ENCODE data around the gene PKIG.

The PKIG gene

DNA sequence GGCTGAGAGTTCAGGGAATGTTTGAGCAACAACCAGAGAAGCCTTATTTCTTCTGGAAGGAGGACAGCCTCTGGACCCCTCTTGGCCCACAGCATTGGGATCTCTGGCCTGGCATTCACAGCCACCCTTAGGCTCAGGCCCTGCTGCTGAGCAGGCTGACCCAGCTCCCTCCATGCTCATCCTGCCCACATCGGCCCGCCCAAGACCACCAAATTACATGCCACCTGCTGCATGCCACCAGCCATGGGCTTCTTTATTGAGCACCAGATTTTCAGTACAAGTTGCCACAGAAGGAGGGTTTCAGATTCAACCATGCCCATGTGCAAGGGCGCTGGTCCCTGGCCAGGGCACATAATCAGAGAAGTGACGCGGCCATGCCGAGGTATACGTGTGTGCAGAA is 36.9 kb downstream of the PKIG start:
- no peak for DNase-seq (ENCODE audit: low spot score)

DNA sequence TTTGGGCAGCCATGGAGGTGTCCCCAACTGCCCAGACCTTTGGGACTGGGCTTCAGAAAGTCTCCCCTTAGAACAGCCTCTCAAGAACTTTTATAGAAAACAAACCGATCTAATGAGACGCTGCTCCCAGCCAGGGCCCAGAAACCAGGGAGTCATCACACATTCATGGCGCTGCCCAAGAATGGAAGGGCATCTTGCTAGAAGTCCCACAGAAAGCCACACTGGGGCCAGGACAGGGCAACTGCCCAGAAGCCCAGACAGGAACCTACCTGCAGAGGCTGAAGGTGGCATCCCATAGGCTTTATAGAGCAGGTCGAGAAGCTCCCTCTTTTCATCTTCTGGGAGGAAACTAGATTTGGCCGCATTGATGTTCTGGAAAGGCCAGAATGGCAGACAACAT is 37.7 kb downstream of the PKIG start:
- DNase-seq (ENCODE audit: low spot score) = no peak

DNA sequence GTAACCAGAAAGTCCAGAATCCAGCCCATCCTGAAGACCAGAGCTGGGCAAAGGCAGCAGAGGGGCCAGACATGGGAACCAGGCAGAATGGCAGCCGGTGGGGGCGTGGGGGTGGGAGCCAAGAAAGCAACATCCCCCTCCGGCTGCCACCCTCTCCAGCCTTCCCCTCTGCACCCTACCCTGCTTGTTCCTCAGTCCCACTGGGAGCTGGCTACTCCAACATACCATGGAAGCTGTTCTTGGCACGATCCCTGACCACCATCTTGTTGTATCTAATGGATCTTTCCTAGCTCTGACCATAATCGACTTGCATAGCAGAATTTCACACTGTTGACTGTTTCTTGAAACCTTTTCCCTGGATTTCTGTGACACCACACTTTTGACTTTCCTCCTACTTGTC is 38.9 kb downstream of the PKIG start:
- DNase-seq (ENCODE audit: low spot score) = no peak

DNA sequence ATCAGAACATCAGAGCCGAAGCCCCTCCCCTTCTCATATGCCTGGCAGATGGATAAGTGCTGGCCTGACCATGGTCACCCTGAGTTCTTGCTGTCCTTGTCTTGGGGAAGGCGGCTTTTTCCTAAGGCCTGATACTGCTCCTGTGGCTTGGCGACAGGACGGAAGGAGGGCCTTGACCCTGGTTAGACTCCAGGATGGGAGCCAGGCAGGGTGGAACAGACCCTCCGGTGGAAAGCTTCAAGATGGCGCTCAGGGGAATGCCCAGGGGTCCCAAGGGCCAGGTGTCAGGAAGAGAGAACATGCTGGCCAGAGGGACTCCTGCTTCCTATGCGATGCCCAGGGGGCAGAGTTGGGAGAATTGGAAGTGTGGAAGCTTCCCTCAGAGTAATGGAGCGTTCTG is 39.6 kb downstream of the PKIG start:
- DNase-seq (ENCODE audit: low spot score) = no peak

DNA sequence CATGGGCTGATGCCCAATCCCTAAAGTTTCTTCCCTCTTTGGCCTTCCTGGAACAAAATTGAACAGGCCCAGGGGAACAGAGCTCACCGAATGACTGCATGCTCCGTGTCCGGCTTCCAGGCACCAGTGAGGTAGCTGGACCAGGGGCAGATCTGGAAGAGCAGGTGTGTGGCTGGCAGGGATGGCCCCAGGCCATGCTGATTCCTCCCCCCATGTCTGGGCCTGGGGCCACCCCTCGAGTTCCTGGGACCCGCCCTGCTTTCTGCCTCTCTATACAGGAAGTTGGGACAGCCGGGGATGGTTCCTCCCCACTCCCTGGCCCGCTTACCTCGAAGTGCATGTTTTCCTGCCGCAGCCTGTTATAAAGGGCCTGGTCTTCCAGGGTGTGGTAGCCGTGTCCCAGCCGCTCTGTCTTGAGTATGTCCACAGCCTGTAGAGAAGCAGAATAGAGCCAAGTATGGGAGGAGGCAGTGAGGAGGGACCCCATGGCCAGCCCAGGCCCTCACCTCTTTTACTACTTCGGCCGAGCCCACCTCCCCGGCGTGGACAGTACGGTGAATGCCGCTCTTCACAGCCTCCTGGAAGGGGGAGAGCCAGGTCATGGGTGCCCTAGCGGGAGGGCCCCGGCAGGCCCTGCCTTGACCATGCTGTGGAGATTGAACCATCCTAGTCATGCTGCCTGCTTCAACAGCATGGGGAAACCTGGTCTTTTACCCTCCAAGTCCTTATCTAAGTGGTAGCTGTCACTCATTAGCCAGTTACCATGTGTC is 40.3 kb downstream of the PKIG start:
- DNase-seq (ENCODE audit: low spot score) = no peak

DNA sequence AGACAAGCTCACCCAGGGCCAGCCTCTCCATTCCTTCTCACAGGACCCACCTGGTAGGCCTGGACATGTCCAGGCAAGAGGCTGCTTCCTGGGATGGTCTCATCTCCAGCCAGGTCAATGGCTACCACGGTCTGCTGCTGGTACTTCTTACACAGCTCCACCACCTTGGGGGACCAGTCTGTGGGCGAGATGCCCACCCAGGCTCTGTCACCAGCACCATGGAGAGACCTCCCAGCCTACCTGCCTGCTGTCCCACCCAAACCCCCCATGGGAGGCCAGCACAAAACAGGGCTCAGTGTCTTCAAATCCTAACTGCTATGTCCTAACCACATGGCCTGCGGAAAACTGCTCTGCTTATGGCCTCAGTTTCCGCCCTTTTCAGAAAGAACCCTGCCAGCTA is 41.8 kb downstream of the PKIG start:
- DNase-seq (ENCODE audit: low spot score) = no peak

DNA sequence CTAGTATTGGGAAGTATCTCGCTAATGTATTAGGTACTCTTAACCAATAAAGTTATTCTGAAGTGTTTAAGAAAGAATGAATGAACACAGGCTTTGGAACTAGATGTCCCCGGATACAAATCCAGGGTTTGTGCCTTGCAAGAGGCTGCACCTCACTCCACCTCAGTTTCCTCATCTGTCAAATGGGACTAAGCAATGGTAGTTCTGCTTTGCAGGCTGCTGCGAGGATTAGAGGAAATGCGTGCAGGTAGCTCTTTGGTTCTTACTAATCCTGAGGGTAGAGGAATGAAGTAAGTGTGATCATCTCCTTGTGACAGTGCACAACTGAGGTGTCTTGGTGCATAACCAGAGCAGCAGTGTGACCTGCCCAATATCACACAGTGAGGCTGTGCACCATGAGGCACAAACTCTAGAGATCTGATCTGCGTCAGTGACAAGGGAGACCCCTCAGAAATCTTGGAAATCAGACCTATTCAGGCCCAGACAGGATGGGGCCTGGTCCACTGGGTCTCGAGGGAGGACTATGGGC is 42.4 kb downstream of the PKIG start:
- DNase-seq (ENCODE audit: low spot score) = no peak

DNA sequence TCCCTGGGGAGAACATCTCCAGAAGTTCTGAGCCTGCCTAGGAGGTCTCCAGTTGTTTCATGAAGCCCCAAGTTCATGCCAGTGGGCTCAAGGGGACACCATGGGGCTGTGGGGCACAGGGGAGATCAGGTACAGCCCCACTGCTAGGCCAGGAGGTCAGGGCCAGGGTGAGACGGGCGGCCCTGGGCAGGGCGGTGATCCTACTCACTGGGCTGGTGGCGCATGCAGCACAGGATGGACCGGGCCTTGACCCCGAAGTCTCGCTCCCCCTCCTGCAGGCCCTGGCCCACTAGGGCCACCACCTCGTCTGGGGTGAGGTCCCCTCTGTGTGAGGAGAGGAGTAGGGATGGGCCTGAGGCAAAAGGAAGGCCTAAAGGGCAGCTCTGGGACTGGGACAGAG is 43.0 kb downstream of the PKIG start:
- no peak for DNase-seq (ENCODE audit: low spot score)

DNA sequence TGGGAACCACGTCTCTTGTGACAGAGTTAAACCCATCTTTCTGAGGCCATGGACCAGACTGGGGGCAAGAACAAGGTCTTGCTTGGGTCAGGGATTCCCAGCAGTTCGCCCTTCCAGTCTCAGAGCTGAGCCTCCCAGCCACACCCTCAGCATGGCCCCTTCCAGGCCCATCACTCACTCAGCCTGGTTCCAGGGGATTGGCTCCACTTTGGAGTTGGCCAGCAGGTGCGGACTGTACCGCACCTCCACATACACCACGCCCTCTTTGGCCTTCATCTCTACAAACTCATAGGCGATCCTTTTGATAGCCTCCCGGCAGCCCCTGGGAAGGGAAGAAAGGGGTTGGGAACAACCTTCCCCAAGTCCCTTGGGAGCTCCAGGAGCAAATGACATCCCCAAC is 43.9 kb downstream of the PKIG start:
- no peak for DNase-seq (ENCODE audit: low spot score)

DNA sequence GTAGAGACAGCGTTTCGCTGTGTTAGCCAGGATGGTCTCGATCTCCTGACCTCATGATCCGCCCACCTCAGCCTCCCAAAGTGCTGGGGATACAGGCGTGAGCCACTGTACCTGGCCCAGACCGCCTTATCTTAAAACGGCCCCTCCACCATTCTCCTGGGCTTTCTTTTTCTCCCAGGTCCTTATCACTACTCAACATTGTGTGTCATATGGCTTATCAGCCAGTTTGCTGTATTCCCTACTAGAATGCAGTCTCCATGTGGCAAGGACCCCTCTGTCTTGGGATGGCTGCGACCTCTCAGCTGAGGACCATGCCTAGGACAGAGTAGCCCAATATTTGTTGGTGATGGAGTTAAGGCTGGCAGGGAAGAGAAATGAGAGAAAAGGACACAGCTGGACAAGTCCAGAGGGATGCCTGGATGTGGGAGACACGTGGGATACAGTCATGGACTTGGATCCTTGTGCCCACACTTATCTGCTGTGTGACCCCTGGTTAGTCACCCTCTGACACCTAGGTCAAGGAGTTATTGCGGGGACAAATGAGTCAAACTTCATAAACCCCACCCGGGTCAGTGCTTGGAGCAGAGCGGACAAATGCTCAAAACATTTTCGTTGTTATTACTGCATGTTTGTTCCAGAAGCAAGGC is 45.1 kb downstream of the PKIG start:
- no peak for DNase-seq (ENCODE audit: low spot score)

DNA sequence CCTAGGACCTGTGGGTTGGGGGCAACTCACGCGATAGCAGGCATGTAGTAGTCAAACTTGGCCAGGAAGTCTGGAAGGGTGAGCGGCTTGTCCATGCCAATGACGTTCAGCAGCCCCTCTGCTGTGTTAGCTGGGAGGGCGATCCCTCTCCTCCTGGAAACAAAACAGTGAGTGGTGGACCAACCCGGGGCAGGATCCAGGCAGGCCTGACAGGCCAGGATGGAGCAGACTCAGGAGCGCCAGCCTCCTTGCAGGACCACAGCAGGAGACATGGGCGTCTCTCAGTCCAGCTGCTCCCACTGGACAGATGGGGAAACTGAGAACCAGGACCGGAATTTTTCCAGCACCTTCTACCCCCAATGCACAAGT is 46.6 kb downstream of the PKIG start:
- DNase-seq (ENCODE audit: low spot score) = no peak

DNA sequence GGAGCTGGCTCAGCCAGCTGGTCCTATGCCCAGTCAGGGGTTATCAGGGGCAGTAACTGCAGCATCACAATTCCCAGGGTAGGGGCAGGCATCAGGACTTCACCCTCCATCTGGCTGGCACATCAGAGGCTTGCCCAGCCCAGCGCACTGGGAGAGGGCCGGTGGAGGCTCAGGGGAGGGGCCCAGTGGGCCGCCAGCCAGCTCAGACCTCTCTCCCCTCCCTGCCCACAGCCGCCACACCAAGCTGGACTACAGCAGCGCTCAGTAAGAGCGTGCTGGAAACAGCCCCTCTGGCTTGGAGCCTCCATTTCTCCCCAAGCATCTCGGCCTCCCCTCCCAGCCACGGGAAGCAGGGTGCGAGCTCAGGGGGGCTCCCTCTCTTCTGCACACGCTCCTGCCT is 47.2 kb downstream of the PKIG start:
- no peak for DNase-seq (ENCODE audit: low spot score)

DNA sequence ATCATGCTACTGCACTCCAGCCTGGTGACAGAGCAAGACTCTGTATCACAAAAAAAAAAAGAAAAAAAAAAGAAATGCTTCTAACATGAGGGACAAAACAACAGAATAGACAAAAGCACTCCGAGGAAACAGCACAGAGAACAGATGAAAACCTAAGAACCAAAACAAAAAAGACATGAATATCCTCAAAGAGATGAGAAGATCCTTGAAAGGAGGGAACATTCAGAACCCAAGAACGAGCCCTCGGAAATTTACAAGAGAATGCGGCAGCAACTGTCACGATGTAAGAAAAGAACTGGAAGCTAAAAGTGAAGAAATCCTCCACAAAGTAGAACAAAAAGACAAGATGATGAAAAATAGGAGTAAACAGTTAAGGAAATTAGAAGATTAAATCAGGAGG is 47.9 kb downstream of the PKIG start:
- DNase-seq (ENCODE audit: low spot score) = no peak

DNA sequence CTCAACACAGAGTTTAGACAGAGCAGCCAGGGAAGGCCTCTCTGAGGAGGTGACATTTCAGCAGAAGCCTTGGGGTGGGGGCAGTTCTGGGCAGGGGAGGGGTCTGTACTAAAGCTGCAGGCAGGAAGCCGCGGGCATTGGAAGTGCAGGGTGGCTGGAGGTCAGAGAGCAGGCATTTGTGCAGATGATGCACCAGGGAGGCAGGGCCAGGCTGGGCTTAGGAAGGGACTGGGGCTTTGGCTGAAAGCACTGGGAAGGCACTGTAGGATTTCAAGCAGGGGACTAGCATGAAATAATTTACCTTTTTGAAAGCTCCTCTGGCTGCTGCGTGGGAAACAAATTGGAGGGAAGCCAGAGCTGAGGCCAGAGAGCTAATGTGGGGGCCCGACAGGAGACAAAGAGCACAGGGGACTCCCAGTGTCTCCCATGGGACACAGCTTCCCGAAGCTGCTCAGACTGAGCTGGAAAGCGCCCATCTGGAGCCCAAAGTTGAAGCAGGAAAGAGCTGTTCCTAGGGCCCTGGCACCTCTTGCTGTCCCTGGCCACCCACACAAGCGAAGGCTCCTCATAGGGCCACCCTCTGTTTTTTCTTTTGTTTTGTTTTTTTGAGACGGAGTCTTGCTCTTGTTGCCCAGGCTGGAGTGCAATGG is 49.8 kb downstream of the PKIG start:
- DNase-seq (ENCODE audit: low spot score) = no peak

DNA sequence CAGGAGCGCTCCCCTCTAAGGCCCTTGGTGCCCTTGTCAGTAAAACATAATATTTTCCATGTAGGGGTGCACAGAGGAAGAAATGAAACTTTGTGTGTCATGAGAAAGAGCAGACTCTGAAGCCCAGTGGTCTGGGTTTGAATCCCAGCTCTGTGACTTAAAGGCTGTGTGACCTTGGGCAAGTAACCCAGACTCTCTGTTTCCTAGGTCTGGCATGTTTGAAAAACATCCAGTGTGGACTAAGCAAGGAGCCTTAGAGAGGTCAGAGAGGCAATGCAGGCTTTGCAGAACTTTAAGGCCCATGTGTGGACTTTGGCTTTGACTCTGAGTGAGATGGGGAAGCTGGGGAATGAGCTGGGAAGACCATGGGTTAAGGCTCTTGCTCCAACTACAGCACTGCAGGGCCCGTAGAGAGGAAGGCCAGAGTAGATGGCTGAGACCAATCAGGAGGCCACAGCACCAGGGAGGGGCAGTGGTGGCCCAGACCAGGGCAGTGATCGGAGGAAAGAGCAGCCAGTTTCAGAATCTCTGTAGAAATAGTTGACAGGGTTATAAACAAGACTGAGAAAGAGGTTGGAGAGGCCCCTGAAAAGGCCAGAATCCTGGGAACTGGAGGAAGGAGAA is 50.9 kb downstream of the PKIG start:
- no peak for DNase-seq (ENCODE audit: low spot score)

DNA sequence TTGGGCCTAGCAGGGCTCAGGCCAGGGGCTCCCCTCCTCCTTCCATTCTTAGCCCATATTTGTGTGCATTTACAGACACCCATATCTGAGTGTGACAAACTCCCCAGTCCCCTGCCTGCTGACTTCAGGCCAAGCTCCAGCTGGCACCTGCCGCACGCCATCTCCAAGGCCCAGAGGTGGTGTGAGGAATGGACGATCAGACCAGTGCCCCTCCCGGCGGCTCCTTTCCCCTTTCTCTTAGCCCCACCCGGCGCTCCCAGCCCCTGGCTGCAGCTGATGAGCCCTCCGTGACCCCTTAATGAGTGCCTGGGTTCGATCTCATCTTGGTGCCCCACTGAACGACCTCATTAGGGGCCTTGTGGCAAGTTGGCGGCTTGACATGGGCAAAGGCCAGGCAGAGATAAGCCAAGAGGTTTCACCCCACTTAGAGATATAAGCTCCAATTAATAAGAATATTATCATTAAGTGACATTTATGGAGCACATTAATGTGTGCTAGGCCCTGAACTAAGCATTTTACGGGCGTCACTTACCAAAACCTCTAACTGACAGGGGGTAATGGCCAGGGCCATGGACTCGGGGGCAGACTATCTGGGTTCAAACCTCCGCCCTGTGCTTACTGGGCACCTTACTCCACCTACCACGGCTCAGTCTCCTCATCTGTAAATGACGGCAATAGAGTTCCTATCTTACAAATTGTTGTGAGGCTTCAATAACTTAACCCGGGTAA is 51.7 kb downstream of the PKIG start:
- no peak for DNase-seq (ENCODE audit: low spot score)

DNA sequence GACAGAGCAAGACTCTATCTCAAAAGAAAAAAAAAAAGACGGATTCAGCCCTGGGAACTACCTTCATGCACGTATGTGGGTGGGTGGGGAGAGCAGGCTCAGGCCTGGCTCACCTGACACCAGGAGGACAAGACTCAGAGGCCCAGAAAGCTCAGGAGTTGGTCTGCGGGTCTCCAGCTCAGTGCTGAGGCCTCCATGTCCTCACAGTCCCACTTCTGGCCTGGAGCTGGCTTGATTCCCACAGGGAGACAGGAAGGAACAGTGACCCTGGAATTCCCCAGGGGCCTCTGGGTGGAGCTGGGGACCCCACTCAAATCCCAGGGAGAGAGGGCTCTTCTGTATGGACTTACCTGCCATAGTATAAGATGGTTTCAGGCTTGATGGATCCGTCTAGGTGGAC is 53.5 kb downstream of the PKIG start:
- no peak for DNase-seq (ENCODE audit: low spot score)

DNA sequence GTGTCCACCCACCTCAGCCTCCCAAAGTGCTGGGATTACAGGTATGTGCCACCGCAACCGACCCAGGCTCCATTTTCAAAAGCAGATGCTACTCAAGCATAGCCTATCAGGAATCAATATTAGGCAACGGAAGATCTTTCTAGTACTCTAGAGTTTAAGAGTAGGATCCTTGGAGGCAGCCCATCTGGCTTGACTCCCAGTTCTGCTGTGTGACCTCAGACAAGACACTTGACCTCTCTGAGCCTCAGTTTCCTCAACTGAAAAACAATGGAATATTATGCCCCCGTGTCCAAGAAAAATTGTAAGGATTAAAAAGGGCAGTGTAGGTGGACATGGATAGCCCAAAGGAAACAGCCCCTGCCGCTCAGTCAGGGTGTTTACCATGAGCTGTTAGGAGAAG is 54.7 kb downstream of the PKIG start:
- DNase-seq (ENCODE audit: low spot score) = no peak

DNA sequence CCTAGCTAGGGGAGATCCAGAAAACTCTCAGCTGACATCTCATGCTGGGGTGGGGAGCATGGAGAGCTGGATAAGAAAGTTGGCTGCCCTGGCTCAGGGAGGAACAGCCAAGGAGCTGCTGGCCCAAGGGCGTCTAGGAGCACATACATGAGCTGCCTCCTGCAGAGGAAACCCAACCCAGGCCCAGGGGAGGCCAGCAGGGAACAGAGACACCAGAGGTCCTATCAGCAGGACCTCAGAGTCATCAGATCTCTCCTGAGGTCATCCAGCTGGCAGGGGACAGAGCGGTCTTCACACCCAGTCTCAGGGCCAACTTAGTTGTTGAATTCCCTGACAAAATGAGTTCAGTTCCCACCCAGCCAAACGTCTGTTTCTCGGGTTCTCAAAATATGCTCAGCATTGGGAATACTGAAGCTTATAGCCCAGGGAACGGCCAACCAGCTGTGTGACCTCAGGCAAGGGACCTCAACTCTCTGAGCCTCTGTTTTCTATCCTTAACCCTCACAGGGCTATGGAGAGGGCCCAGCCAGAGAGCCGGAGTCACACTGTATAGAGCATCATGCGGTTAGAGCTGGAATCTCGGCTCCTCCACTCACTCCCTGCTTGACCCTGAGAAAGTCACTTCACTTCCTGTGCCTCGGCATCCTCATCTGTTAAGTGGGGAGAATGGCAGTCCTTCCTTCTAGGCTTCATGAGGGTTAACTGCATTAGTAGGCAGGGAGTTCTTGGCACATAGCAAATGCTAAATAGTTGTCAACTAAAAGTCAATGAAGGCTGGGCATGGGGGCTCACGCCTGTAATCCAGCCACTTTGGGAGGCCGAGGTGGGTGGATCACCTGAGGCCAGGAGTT is 55.4 kb downstream of the PKIG start:
- DNase-seq (ENCODE audit: low spot score) = no peak

DNA sequence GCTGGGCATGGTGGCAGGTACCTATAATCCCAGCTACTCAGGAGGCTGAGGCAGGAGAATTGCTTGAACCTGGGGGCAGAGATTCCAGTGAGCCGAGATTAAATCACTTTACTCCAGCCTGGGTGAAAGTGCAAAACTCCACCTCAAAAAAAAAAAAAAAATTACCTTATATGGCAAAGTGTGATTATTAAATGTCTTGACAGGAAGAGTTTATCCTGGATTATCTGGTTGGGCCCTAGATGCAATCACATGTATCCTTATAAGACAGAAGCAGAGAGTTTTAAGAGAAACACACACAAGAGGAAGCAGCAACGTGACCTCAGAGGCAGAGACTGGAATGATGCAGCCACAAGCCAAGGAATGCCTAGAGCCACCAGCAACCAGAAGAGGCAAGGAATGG is 58.1 kb downstream of the PKIG start:
- DNase-seq (ENCODE audit: low spot score) = no peak

DNA sequence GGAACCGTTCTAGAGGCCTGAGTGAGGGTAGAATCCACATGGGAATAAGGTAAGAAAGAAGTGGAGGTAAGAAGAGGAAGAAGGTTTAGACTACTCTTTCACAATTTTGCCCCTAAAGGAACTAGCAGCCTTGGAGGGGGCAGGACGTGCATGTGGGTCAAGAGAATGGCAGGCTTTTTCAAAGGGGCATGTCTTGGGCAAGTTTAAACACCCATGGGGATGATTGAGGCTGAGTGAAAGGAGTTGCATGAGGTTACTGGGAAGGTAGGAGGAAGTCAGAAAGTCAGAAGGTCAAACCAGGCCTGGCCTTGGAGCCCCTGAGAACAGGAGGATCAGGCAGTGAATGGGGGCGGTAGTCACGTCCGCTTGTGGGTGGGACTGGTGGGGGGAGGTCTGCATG is 58.9 kb downstream of the PKIG start:
- no peak for DNase-seq (ENCODE audit: low spot score)

Data from Ammon's horn (tissue), 1 donor.